ENCODE measurements around the gene REEP1.

DNA sequence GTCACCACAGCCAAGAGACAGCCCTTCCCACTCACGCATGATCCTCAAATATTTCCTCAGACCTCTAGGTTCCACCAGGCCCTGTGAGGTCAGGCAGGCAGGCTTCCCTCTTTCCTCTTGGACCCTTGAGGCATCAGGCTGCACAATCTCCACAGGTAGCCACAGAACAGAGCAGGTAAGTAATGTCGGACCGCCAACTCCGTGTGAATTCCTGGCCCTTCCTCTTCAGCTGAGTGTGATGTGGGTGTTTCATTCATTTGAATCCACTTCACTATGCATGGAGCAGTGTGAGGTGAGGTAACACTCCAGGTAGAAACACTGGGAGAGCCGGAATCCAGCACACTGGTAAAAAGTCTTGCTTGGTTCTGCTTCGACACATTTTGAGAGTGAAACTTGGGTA lies 94.2 kb downstream of the REEP1 start:
- TF ChIP-seq, protein P1, sequence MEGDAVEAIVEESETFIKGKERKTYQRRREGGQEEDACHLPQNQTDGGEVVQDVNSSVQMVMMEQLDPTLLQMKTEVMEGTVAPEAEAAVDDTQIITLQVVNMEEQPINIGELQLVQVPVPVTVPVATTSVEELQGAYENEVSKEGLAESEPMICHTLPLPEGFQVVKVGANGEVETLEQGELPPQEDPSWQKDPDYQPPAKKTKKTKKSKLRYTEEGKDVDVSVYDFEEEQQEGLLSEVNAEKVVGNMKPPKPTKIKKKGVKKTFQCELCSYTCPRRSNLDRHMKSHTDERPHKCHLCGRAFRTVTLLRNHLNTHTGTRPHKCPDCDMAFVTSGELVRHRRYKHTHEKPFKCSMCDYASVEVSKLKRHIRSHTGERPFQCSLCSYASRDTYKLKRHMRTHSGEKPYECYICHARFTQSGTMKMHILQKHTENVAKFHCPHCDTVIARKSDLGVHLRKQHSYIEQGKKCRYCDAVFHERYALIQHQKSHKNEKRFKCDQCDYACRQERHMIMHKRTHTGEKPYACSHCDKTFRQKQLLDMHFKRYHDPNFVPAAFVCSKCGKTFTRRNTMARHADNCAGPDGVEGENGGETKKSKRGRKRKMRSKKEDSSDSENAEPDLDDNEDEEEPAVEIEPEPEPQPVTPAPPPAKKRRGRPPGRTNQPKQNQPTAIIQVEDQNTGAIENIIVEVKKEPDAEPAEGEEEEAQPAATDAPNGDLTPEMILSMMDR (conservative IDR thresholded peaks at IDR 0.05; ENCODE audit: low read length) = no peak
- no peak for TF ChIP-seq EZH2phosphoT487 (IDR thresholded peaks at IDR 0.05; ENCODE audit: borderline replicate concordance, low read depth, low read length)
